ENCODE measurements around the gene RSKR.
A peak's percentile ranks its signal among the peaks of the same experiment; 100 is the strongest.
"Not testable (repeated sequence)": the region's sequence is repeated elsewhere in the genome, so short reads cannot be mapped to it uniquely, and the experiment has no call there.

The RSKR gene, protein sequence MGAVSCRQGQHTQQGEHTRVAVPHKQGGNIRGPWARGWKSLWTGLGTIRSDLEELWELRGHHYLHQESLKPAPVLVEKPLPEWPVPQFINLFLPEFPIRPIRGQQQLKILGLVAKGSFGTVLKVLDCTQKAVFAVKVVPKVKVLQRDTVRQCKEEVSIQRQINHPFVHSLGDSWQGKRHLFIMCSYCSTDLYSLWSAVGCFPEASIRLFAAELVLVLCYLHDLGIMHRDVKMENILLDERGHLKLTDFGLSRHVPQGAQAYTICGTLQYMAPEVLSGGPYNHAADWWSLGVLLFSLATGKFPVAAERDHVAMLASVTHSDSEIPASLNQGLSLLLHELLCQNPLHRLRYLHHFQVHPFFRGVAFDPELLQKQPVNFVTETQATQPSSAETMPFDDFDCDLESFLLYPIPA

DNA sequence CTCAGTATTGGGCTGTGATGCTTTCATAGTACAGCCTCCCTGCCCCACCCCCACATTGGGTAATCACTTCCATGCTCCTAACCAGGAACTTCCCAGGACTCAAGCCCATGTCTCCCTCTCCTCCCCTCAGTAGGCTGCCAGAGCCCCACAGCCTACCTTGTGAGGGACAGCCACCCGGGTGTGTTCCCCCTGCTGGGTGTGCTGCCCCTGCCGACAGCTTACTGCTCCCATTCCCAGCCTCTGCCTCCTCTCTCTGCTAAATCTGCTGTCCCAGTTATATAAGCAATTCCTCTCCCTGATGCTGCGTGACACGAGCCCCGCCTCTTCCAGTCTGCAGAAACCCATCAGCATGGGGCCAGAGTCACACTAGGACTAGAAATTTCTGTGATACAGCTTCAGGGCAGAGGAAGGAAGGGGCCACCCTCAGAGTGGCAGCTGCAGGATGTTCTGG lies at the start of gene RSKR:
Gene RSKR (minus strand): TSS at position 255 of the 451 bp plus-strand sequence. CDS start 24 bp downstream, at position 231.
- no peak for DNase-seq (ENCODE audit: low spot score)

DNA sequence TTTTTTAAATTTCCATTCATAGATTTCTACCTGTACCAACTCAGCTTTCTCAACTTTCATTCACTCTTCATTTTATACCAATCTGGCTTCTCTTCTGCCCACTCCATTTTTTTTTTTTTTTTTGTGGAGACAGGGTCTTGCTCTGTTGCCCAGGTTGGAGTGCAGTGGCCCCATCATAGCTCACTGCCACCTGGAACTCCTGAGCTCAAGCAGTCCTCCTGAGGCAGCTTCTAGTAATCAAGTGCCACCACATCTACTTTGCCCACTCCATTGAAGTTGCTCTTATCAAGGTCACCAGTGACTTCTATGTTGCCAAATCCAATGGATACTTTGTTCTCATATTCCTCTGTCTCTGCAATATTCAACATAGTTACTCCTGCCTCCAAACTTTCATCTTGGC lies 49.7 kb upstream of the RSKR start:
- no peak for DNase-seq (ENCODE audit: low spot score)

DNA sequence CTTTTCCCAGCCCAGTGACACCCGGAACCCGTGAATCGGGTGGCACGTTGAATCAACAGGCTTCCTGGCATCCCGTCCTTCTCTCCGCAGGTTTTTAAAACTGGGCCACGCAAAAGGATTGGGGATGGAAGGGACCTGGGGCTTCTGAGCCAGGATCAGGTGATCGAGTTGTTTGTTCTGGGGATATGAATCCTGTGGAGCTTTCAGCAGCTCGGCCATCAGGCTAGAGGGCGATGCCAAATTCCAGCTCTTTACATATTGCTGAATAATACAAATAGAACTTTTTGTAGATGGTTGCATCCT lies 48.5 kb upstream of the RSKR start:
- no peak for DNase-seq (ENCODE audit: low spot score)

DNA sequence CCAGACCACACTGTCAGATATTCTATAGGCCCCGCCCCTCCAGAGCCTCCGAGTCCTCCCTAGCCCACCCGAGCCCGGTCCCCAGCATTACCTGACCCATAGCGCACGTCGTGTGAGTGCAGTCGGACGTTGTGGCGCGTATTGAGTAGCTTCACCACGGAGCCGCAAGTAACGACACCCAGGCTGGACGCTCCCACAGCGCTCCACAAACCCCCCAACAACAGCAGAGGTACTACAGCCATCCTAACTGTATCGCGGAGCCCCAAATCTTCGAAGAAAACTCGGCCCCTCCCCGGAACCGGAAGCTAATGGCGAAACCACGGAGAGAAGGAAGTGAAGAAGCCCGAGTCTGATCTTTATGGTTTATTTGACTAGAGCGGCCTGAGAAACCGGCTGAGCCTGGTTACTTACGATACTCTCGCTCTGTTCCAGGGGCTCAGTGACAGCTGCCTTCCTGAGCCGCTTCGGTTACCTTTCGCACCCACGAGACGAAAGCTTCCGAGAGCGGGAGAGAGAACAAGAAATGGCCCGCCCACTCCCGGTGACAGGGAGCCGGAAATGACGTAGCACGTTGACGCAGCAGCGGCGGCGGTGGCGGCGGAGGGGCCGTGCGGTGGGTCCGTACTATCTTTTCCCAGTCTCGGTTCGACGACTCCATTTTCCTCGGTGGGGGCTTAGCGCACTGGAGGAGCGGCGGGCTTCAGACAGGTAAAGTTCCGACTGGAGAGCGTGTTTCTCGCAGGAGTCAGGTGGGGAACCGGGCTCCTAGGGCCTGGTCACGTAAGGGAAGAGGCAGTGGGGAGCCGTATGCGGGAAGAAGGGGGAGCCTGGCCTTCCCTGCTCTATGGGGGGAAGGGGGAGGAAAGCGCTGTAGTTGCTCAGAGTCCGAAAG lies 47.9 kb upstream of the RSKR start, which contains the start of the genes SDF2 and SUPT6H:
Gene SDF2 (minus strand): TSS at position 272 of the 892 bp plus-strand sequence. CDS start 30 bp downstream, at position 242.
Gene SUPT6H (plus strand): TSS at position 571 of the 892 bp plus-strand sequence. CDS start 11,197 bp downstream, outside the sequence.
- DNase-seq (ENCODE audit: low spot score): peak; percentile 88

DNA sequence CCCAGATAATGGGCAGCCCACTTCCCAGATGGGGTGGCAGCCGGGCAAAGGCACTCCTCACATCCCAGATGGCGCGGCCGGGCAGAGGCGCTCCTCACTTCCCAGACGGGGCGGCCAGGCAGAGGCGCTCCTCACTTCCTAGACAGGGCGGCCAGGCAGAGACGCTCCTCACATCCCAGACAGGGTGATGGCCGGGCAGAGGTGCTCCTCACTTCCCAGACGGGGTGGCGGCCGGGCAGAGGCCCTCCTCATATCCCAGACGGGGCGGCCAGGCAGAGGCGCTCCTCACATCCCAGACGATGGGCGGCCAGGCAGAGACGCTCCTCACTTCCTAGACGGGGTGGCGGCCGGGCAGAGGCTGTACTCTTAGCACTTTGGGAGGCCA lies 45.5 kb upstream of the RSKR start:
- not testable (repeated sequence) for DNase-seq (ENCODE audit: low spot score)

DNA sequence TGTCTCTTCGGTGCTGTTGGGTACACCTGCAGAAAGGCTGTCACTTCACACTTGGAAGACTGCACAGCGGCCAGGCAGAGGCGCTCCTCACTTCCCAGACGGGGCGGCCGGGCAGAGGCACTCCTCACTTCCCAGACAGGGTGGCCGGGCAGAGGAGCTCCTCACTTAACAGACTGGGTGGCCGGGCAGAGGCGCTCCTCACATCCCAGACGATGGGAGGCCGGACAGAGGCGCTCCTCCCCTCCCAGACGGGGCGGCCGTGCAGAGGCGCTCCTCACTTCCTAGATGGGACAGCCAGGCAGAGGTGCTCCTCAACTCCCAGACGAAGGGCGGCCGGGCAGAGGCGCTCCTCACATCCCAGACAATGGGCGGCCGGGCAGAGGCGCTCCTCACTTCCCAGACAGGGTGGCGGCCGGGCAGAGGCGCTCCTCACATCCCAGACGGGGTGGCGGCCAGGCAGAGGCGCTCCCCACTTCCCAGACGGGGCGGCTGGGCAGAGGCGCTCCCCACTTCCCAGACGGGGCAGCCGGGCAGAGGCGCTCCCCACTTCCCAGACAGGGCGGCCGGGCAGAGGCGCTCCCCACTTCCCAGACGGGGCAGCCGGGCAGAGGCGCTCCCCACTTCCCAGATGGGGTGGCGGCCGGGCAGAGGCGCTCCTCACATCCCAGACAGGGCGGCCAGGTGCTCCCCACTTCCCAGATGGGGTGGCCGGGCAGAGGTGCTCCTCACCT lies 44.9 kb upstream of the RSKR start:
- not testable (repeated sequence) for DNase-seq (ENCODE audit: low spot score)

DNA sequence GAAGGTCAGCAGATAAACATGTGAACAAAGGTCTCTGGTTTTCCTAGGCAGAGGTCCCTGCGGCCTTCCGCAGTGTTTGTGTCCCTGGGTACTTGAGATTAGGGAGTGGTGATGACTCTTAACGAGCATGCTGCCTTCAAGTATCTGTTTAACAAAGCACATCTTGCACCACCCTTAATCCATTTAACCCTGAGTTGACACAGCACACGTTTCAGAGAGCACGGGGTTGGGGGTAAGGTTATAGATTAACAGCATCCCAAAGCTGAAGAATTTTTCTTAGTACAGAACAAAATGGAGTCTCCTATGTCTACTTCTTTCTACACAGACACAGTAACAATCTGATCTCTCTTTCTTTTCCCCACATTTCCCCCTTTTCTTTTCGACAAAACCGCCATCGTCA lies 44.4 kb upstream of the RSKR start:
- not testable (repeated sequence) for DNase-seq (ENCODE audit: low spot score)

DNA sequence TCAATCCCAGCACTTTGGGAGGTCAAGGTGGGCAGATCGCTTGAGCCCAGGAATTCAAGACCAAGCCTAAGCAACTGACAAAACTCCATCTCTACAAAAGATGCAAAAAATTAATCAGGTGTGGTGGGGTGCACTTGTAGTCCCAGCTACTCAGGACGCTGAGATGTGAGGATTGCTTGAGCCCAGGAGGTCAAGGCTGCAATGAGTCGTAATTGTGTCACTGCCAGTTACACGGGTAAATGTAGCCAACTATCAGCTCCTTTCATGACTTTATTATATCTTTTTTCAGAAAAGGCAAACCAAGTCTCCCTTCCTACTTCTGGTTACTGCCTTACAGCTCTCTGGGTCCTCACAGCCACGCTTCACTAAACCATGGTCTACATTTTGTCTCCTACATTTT lies 43.8 kb upstream of the RSKR start:
- no peak for DNase-seq (ENCODE audit: low spot score)

DNA sequence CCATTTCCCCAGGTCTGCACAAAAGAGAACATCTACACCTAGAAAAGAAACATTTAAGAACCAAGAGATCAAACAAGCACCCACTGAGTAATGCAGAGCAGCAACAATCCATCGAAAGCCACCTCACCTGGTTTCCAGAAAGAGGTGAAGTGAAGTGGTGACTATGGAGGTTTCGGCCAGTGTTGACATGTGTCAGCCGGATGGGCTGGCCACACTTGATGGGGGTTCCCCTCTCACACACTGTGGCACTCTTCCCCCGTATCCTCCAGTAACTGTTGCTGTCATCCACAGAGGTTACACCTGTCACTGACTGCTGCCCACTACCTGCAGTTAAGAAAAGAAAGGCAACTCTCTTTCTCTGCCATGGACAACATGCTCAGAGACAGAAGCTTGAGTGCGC lies 41.2 kb upstream of the RSKR start:
- DNase-seq (ENCODE audit: low spot score): no peak

DNA sequence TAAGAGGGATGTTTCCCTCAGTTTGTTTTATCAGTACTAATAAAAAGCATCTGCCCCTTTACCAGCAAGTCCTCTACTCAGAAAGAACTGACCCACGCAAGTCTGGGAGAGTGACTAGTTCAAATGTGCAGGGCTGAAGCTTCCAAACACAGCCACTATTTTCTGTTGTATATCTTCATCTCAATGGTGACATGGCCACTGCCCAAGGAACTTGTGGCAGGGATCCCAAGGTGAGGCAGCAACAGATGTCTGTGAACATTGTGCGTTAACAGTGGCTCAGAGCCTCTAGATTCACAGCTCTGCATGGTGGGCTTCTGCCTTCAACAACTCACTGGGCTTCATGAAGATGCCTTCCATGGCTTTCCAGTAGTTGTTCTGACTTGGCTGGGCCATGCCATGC lies 34.7 kb upstream of the RSKR start:
- DNase-seq (ENCODE audit: low spot score): no peak

DNA sequence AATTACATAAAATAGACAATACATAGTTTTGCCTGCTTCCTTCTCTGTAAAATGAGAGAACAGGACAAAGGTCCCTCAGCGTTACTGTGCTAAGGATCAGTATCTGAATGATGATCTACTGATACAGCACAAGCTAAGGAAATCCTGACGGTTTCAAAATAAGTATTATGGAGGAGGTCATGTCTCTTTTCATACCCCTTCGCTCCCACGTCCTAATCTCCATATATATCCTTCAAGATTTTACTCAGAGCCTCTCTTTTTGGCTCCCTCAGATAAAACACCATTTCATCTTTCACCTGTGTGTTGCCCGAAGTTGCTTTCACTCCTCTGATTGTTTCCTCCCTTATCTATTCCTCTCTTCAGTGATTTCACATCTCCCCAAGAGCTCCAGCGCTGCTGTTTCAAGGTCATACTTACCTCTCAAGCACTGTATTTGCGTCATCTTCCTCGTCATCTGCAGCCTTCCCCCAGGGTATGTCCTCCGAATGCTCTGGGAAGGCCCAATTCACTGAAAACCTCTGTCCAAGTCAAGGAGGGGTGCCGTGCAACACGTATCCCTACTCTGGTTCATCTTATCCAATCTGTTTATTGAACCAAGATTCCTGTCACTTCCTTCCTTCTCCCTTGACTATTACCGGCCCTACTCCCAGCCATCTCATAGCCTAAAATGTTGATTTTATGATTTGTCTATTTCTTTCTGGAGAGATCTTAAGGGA lies 32.2 kb upstream of the RSKR start:
- DNase-seq (ENCODE audit: low spot score): no peak

DNA sequence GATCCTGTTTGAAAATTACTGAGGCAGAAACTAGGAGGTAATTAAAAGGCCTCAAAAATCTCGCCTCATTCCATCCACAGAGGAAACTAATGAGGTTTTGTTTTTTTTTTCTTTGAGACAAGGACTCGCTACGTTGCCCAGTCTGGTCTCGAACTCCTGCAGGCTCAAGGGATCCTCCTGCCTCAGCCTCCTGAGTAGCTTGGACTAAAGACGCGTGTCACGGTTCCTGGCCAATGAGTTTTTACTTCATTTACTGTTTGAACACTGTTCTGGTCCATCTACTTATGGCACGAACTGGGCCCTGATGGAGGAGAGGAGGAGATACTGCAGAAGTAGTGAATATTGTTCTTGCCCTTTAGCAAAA lies 31.6 kb upstream of the RSKR start:
- DNase-seq (ENCODE audit: low spot score): no peak

DNA sequence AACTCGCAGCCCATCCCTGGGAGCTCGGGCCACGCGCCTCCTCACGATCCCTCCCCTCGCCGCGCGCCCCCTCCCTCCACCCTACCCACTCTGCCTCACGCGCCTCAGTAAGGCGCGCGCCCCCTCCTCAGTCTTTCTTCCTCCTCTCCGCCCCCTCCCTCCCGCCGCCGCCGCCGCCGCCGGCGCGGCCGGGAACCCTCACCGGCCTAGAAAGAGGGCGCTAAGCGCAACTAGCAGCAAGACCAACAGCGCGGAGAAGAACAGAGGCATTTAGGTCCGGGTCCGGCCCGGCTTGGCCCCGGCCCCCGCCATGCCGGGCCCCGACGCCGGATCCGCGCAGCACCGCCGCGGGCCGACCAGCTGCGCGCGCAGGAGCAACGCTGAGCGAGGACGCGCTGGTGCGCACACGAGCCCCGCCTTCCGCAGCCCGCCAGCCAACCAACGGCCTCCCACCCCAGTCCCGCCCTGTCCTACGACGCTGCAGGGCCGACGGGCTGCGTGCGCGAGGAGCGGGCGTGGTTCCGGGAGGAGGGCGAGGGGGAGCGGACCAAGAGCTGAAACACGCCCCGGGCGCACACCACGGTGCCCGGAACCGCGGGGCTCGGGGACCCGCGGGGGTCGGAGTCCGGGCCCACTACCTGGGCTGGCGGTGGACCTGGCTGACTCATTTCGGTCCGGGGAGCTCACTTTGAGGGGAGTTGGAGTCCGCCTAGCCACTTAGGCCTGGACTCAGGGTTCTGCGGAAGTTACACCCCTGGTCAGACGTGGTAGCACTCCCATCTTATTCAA lies 31.0 kb upstream of the RSKR start, which contains the start of gene BLTP2:
Gene BLTP2 (minus strand): TSS at position 372 of the 789 bp plus-strand sequence. CDS start 102 bp downstream, at position 270.
- DNase-seq (ENCODE audit: low spot score): peak; percentile 95

DNA sequence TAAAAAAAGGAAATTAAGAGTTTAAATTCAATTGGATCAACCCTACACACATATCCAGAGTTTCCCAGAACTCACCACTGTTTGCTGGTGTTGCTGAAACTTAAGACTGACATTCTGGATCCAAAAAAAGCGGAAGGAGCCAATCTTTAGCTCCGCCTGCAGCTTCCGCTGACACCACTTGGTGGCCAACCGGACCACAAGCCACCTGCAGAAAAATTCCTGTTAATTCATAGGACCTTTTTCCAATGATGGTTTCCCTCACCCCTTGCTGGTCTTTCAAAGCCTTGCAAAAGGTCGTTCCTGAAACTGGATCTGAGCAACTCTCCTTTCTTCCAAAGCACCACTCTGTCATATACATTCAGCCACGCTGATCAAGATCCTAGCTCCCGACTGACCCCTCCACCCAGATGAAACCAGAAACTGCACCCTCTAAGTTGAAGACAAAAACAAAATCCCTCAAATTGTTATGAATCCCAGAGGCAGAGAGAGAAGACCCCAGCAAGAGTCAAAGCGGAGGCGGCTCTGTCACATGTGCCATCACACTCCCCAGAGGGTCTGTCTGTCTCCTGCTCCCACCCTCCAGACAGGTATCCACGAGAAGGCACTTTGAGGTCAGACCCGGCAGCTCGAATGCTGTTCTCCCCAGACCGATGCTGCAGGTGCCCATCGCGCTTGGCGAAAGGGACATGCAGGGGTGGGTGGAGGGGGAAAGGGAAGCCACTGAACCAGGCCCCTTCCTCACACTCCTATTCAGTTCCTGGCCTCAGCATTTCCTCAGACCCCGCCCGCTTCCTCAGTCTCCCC lies 30.2 kb upstream of the RSKR start:
- DNase-seq (ENCODE audit: low spot score): peak; percentile 34

DNA sequence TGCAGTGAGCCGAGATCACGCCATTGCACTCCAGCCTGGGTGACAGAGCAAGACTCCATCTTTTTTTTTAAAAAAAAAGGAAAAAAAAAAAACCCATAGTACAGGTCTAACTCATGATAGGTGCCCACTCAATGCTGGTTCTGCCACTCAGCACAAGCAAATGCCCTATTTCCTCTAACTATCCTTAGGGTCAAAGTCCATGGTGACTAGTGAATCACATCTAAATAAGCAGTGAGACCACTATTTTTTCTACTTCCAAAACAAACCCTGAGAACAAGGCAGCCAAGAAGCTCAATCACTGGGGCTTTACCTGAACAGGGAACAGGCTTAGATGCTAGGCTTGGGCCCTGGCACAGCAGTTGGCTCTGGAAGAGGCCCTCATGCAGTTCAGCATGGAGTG lies 27.6 kb upstream of the RSKR start:
- DNase-seq (ENCODE audit: low spot score): no peak

DNA sequence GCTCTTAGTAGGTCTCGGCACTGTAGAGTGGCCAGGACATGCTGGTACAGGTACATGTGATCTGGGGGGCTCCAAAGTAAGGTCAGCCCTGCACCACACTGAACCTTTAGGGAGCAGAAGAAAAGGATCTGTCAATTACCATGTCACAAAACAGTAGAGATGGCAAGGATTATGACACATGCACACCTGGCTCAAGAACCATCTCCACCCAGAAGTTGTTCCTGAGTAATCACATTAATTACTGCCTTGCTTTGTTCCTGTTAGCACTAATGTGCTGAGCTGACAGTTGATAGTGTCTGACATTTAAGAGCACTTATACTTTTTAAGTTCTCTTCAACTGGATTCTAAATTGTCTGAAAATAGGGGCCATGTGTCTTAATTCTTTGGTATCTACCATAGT lies 21.5 kb upstream of the RSKR start:
- no peak for DNase-seq (ENCODE audit: low spot score)

DNA sequence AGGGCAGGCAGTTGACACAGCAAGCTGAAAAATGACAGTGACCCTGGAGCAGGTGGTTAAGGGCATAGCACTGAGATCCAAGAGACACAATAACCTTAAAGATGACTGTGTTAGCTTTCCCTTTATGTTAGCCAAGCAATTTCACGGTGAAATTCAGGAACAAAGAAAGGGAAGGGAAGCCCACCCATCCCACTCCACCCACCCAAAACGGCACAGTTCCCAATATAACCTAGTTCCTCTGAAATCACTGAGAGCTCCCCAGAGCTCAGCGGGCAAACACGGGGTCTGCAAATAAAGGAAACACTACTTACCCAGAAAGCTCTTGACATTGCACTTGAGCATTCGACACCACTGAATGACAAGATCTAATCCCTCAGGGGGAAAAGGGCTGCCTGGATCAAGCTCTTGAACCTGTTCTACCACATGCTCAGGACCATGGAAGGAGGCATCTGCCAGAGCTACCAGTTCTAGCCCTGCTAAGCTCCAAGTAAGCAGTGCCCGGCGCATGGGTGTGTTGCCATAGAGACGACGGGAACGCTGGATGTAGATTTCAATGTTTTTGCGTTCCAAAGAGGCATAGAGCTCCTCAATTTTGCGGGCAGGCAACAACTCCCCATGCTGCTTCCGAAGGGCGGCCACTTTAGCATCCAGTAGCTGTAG lies 20.4 kb upstream of the RSKR start:
- no peak for DNase-seq (ENCODE audit: low spot score)

DNA sequence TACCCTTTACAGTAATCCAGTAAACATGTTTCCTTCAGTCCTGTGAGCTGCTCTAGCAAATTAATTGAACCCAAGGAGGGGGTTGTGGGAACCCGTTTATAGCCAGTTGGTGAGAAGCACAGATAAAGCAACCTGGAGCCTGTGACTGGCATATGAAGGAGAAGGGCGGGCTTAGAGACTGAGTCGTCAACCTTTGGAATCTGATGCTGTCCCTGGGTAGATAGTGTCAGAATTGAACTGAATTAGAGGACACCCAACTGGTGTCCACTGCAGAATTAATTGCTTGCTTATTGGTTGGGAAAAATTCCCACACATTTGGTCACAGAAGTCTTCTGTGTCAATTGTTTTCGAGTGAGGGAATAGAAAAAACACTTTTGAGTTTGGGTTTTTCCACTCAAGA lies 12.8 kb upstream of the RSKR start:
- DNase-seq (ENCODE audit: low spot score): peak; percentile 24

DNA sequence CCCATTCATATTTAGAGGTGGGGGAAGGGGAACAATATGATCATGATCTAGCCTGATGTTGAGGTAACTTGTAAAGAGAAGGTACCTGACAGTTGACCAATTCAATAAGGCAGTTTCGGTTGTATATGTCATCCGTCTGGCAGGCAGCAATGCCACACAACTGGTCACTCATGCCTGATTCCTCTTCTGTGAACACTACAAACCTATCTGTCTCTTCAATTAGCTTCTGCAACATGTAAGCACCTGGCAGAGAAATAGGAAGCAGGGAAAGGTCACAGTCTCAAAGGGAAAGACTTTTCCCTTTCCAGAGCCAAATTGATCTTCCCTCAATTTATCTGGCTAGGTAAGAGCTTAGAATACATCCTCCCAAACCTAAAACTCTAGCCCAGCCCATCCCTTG lies 10.2 kb upstream of the RSKR start:
- no peak for DNase-seq (ENCODE audit: low spot score)

Measured in globus pallidus (tissue), 1 donor.